ENCODE measurements around the gene SGPP2.
"Not testable (repeated sequence)": the region's sequence is repeated elsewhere in the genome, so short reads cannot be mapped to it uniquely, and the experiment has no call there.

SGPP2 gene

DNA sequence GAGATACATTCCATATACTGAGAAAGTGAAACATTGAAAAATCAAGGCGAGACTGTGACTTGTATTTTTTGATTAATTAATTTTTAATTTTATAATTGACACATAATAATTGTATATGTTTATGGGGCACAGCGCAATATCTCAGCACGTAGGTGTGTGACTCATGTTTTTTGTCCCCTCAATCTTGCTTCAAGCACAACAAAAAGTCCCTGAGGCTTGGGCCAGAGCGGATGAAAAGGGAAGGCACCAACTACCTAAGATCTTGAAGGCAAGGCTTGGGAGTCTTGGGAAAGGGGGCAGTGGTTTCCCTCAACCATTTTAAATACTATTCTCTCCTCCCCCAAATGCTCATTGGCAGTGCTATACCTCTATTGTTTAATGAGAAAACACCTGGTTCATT, 9.9 kb downstream of the SGPP2 start:
- no peak for DNase-seq (ENCODE audit: low read depth)
- no peak overlapping the region for H3K4me3 ChIP-seq (replicated peaks; ENCODE audit: low read depth, low read length)
- TF ChIP-seq, protein P1, sequence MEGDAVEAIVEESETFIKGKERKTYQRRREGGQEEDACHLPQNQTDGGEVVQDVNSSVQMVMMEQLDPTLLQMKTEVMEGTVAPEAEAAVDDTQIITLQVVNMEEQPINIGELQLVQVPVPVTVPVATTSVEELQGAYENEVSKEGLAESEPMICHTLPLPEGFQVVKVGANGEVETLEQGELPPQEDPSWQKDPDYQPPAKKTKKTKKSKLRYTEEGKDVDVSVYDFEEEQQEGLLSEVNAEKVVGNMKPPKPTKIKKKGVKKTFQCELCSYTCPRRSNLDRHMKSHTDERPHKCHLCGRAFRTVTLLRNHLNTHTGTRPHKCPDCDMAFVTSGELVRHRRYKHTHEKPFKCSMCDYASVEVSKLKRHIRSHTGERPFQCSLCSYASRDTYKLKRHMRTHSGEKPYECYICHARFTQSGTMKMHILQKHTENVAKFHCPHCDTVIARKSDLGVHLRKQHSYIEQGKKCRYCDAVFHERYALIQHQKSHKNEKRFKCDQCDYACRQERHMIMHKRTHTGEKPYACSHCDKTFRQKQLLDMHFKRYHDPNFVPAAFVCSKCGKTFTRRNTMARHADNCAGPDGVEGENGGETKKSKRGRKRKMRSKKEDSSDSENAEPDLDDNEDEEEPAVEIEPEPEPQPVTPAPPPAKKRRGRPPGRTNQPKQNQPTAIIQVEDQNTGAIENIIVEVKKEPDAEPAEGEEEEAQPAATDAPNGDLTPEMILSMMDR (IDR thresholded peaks at IDR 0.05; ENCODE audit: low read length, missing control alignments), result no peak

DNA sequence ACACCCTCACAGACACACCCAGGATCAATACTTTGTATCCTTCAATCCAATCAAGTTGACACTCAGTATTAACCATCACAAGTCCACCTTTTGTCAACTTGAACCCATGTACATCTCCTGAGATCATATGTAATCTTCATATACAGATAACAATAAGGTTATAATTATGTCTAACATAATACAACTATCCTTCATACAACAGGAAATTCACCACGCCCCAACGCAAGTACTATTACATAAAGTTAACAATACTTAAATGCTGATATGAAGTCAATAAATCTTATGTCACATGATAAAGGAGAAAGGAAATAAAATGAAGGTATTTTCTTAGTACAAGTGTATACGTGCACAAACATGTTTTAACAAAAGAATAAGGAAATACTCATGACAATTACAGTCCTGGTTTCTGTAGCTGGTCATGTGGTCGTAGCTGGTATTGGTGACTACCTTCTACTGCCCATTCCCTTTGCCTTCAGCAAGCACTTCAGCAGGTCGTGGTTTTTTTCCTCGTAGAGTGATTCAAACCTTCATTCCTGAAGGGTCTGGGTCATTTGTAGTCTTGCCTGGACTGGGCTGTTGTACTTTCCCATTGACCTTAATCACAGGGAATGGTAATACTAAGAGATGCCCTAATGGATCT, 11.2 kb downstream of the SGPP2 start:
- not testable (repeated sequence) for DNase-seq (ENCODE audit: low read depth); H3K4me3 ChIP-seq (replicated peaks; ENCODE audit: low read depth, low read length)

DNA sequence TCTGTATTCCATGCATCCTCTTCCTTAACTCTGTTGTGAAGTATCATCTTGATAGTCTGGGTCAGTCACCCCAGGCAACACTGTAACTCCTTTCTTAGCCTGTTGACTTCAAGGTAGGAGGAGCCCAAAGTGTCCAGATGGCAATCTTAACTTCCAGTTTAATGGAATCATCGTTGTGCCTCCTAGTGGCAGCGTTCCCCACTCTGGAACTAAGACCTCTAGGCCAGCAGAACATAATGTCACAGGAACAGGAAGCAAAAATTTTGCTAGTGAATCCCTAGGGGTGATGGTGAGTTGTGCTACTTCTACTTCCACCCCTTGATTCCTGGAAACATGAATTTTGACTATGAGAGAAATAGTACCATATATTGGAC, 11.7 kb downstream of the SGPP2 start:
- TF ChIP-seq, protein P1 (IDR thresholded peaks at IDR 0.05; ENCODE audit: low read length, missing control alignments), result no peak
- H3K4me3 ChIP-seq (replicated peaks; ENCODE audit: low read depth, low read length), result no peak overlapping the region
- no peak for DNase-seq (ENCODE audit: low read depth)

DNA sequence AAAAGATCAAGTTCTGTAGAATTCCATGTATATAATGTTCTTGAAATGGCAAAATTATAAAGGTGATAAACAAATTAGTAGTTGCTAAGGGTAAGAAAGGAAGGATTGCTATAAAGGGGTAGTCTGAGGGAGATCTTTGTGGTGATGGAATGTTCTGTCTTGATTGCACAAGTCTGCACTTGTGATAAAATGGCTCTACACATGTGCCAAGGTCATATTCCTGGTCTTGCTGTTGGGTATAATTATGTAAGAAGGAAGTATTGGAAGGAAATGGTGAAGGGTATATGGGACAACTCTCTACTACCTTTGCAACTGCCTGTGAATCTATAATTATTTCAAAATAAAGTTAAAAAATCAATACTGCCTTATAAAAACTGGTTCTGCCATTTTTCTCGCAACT, 15.3 kb downstream of the SGPP2 start:
- peak; percentile 14 for DNase-seq (ENCODE audit: low read depth)
- H3K4me3 ChIP-seq (replicated peaks; ENCODE audit: low read depth, low read length), result no peak overlapping the region
- TF ChIP-seq, protein P1 (IDR thresholded peaks at IDR 0.05; ENCODE audit: low read length, missing control alignments), result no peak

DNA sequence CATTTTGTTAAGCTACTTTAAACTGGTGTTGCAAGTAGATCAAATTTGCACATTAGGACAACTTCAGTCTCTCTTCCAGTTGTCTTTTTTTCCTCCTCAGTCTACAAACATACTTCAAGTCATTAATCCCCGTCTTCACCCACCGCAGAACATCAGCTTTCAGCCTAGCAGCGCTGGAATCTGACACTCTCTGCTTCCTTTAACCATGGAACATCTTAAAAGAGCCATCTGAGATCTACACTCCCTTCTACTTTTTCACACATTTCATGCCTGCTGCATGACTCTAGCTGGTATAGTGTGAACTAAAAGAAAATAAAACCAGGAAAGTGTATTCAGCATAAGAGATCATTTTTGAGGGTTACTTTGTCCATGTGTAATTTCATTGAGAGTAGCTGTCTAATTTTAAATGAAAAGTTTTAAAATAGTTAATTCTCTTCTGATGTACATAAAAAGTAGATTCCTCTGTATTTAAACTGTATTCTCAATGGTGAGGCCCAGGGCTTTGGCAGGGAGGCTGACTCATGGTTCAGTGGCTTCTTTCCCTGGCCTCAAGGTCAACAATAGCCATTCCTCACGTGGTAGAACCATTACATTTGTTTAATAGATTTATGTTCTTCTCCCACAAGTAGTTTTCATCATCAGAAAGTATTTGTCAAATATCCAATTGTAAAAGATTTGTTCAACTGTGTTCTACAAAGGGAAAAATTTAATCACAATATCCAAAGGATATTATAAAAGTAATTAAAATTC, 16.5 kb downstream of the SGPP2 start:
- TF ChIP-seq, protein P1 (IDR thresholded peaks at IDR 0.05; ENCODE audit: low read length, missing control alignments), result no peak
- H3K4me3 ChIP-seq (replicated peaks; ENCODE audit: low read depth, low read length), result no peak overlapping the region
- DNase-seq (ENCODE audit: low read depth), result peak; percentile 79

DNA sequence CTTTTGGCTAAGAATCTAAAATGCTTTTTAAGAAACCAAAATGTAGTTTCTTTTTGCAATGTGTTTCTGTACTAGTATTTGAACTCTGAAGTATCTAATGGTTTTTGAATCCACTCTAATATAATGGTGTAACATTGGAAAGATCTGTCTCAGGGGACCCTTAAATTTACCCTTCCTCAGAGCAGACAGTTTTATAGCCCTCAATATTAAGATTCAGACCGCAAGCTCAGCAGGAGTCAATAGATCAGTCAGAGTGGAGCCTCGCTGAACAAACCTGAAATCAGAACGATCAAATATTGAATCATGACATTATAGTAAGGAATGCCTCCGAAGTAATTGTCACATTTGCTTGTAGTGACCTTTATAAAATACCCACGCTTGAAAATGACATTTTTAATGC, 18.3 kb downstream of the SGPP2 start:
- no peak overlapping the region for H3K4me3 ChIP-seq (replicated peaks; ENCODE audit: low read depth, low read length)
- DNase-seq (ENCODE audit: low read depth), result no peak
- TF ChIP-seq, protein P1 (IDR thresholded peaks at IDR 0.05; ENCODE audit: low read length, missing control alignments), result no peak

DNA sequence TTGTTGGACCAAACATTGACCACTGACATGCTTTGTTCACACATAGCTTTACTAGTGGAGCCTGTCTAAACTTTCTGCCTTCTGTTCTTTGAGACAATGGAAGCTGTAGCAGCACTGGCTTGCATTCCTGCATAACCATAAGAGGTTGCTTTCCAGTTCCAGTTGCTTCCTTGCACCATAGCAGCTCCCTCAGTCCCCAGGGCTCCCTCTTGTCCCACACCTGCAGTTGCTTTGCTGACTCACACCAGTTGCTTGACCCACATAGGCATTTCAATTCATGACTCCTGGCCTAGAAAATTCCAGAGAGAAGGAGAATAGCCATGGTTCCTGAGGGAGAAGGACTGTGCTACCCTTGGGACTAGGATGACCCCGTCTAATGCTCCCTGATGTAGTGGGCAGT, 20.9 kb downstream of the SGPP2 start:
- H3K4me3 ChIP-seq (replicated peaks; ENCODE audit: low read depth, low read length), result no peak overlapping the region
- DNase-seq (ENCODE audit: low read depth), result peak; percentile 11
- TF ChIP-seq, protein P1 (IDR thresholded peaks at IDR 0.05; ENCODE audit: low read length, missing control alignments), result no peak

Data from fibroblast of pulmonary artery (primary cell).